ENCODE results near the gene CCM2L. TPM values are rescaled to one million over a fixed set of nuclear protein-coding genes. Genes with fewer than 3 reads are reported as not detected.

Gene CCM2L
- total and polyA plus RNA-seq, 2 donors (not counting 1 experiment from before 2014, with no cell fraction given), result not detected

- intact Hi-C loops (cut with micrococcal nuclease), result no loop called here
- Histone ChIP-seq H4K20me1 (ENCODE audit: control insufficient read depth, insufficient read depth, low read length, poor library complexity, severe bottlenecking) (no peaks in the 10 kb centered on the region), H3K79me2 (ENCODE audit: control insufficient read depth, insufficient read depth, low read length) (peaks cover 5% of the 10 kb centered on the region), H2AFZ (ENCODE audit: insufficient read depth, low read depth, low read length, poor library complexity, severe bottlenecking) (no peak overlapping the region), H3K9ac (ENCODE audit: low read length) (no peak overlapping the region), H3K36me3 (replicated peaks in 1 of 2; ENCODE audit: control extremely low read depth in 1 of 2, control insufficient read depth in 1 of 2, extremely low read depth in 1 of 2, insufficient read depth in 2 of 2, low read length in 1 of 2) (peaks cover 4 to 41% of the 10 kb centered on the region in 2 experiments), H3K9me3 (ENCODE audit: control extremely low read depth in 1 of 3, control insufficient read depth in 2 of 3, insufficient read depth in 1 of 3, low read length in 2 of 3) (no peaks in the 10 kb centered on the region), H3K4me3 (ENCODE audit: control extremely low read depth in 1 of 5, extremely low read depth in 1 of 5, insufficient read depth in 1 of 5, low read depth in 2 of 5, low read length in 4 of 5) (no peak overlapping the region), H3K4me2 (replicated peaks; ENCODE audit: low read depth, low read length, poor library complexity, severe bottlenecking) (no peak overlapping the region), H3K27ac (ENCODE audit: low read length in 2 of 2) (no peak overlapping the region), H3K27me3 (replicated peaks in 1 of 4; ENCODE audit: control extremely low read depth in 1 of 4, control insufficient read depth in 3 of 4, insufficient read depth in 4 of 4, low read length in 3 of 4) (no peaks in the 10 kb centered on the region), H3K4me1 (ENCODE audit: control insufficient read depth in 2 of 2, insufficient read depth in 2 of 2, low read length in 2 of 2) (peaks cover 13 to 26% of the 10 kb centered on the region in 2 donors)
- Mint-ChIP-seq H3K27me3 (no peaks in the 10 kb centered on the region), H3K4me3 (no peak overlapping the region), H3K27ac (no peak overlapping the region), H3K9me3 (ENCODE audit: insufficient read depth) (no peaks in the 10 kb centered on the region), H3K4me1 (peaks cover 30% of the 10 kb centered on the region)
- CTCF ChIA-PET, result interaction anchor here (1.2 to 1.3 kb wide), 3 partner anchors 19 to 43 kb away, joined by 3 to 4 read pairs (median 3); no protein-coding TSS in a partner anchor
- no peak for TF ChIP-seq CTCF (IDR thresholded peaks at IDR 0.05)
- TF ChIP-seq EZH2 (IDR thresholded peaks at IDR 0.05; ENCODE audit: borderline replicate concordance, insufficient read depth, low read depth, low read length, poor library complexity, severe bottlenecking), result no peak
- POLR2A ChIA-PET, result no interaction called here
- 94% methylated on average over 3 of the region's 6 CpGs for WGBS (ENCODE audit: insufficient coverage)
- DNase-seq (no peak), ATAC-seq (ENCODE audit: low read depth) (no peak)
Measured at GRCh38 chr20:32072168-32072750, 62.0 kb downstream of the CCM2L start.

DNA sequence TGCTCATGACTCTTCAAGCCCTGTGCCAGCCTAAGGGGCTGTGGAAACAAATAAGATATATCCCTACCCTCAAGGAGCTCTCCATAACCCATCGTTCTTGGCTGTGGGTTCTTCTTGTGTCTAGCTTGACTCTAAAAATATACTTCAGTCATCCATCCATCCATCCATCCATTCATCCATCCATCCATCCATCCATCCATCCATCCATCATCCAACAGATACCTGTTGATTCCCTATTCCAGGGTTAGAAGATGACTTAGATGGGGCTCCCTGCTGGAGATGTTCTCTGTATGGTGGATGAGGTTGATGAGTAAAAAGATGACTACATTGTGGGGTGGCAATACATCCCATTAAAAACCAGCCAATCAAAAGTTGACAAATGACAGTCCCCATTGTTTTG, 65.3 kb downstream of the CCM2L start:
- Mint-ChIP-seq H3K27me3 (no peaks in the 10 kb centered on the region), H3K4me1 (peaks cover 8% of the 10 kb centered on the region), H3K27ac (no peak overlapping the region), H3K9me3 (ENCODE audit: insufficient read depth) (no peaks in the 10 kb centered on the region), H3K4me3 (no peak overlapping the region)
- peaks cover 7 to 44% of the 10 kb centered on the region in 2 experiments for H3K36me3 ChIP-seq (replicated peaks in 1 of 2; ENCODE audit: control extremely low read depth in 1 of 2, control insufficient read depth in 1 of 2, extremely low read depth in 1 of 2, insufficient read depth in 2 of 2, low read length in 1 of 2)
- intact Hi-C loops (cut with micrococcal nuclease), result no loop called here
- no peaks in the 10 kb centered on the region for H4K20me1 ChIP-seq (ENCODE audit: control insufficient read depth, insufficient read depth, low read length, poor library complexity, severe bottlenecking)
- no peak overlapping the region for H3K4me3 ChIP-seq (ENCODE audit: control extremely low read depth in 1 of 5, extremely low read depth in 1 of 5, insufficient read depth in 1 of 5, low read depth in 2 of 5, low read length in 4 of 5)
- H2AFZ ChIP-seq (ENCODE audit: insufficient read depth, low read depth, low read length, poor library complexity, severe bottlenecking), result no peak overlapping the region
- POLR2A ChIA-PET, result no interaction called here
- ATAC-seq (ENCODE audit: low read depth) (no peak), DNase-seq (no peak)
- H3K79me2 ChIP-seq (ENCODE audit: control insufficient read depth, insufficient read depth, low read length), result peaks cover 5% of the 10 kb centered on the region
- CTCF ChIA-PET, result interaction anchor here (1.2 to 1.5 kb wide), 2 partner anchors 26 to 46 kb away, joined by 3 read pairs; no protein-coding TSS in a partner anchor
- no peak overlapping the region for H3K27ac ChIP-seq (ENCODE audit: low read length in 2 of 2)
- no peaks in the 10 kb centered on the region for H3K27me3 ChIP-seq (replicated peaks in 1 of 4; ENCODE audit: control extremely low read depth in 1 of 4, control insufficient read depth in 3 of 4, insufficient read depth in 4 of 4, low read length in 3 of 4)
- no peak for TF ChIP-seq EZH2 (IDR thresholded peaks at IDR 0.05; ENCODE audit: borderline replicate concordance, insufficient read depth, low read depth, low read length, poor library complexity, severe bottlenecking)
- TF ChIP-seq CTCF (IDR thresholded peaks at IDR 0.05), result no peak
- no peaks in the 10 kb centered on the region for H3K9me3 ChIP-seq (ENCODE audit: control extremely low read depth in 1 of 3, control insufficient read depth in 2 of 3, insufficient read depth in 1 of 3, low read length in 2 of 3)
- H3K4me1 ChIP-seq (ENCODE audit: control insufficient read depth in 2 of 2, insufficient read depth in 2 of 2, low read length in 2 of 2), result peaks cover 2 to 7% of the 10 kb centered on the region in 2 donors
- H3K9ac ChIP-seq (ENCODE audit: low read length), result no peak overlapping the region
- 100% methylated on average over 1 of the region's 1 CpG for WGBS (ENCODE audit: insufficient coverage)
- no peak overlapping the region for H3K4me2 ChIP-seq (replicated peaks; ENCODE audit: low read depth, low read length, poor library complexity, severe bottlenecking)
